IMR-90 (cell line): ENCODE measurements around the gene APOL2. TPM values are rescaled to one million over a fixed set of nuclear protein-coding genes. Genes with fewer than 3 reads are reported as not detected.

Source experiments
- ATAC-seq: fragments of 200-7000 bp; cut with Tn5 transposase; 2 replicates; pipeline ENCODE4 v1.9.1; 2020; ENCODE audit warnings: low read depth, mild to moderate bottlenecking, moderate library complexity
- BruUV-seq: library from RNA; stranded (reverse); fragments of 400-500 nt; replicated peaks from 2 replicates; lab custom pipeline; 2021; lab: Mats Ljungman, UMichigan
- CTCF ChIA-PET: fragments of 300-600 bp; formaldehyde crosslinking; extraction: SDS; loops from one replicate; lab custom pipeline; 2021; ENCODE audit warnings: antibody characterized with exemption; lab: Yijun Ruan, JAX
- POLR2A ChIA-PET: fragments of 300-600 bp; sonication (Branson Sonifier 250); formaldehyde crosslinking; loops from one replicate; lab custom pipeline; 2022; ENCODE audit warnings: antibody characterized with exemption; ENCODE audit not compliant: unreplicated experiment; lab: Charles Lee
- DNase-seq: peaks from one replicate; pipeline ENCODE4 v3.0.0; 2013
- H2AFZ ChIP-seq: replicated peaks from 2 replicates; pipeline ENCODE3; 2013; ENCODE audit warnings: low read length, mild to moderate bottlenecking; ENCODE audit not compliant: poor library complexity
- H2AK5ac ChIP-seq: 2 replicates; pipeline ENCODE4 v1.6.1; 2013; ENCODE audit warnings: low read depth, low read length, inconsistent platforms
- H2AK9ac ChIP-seq: replicated peaks from 2 replicates; pipeline ENCODE3; 2013; ENCODE audit warnings: mild to moderate bottlenecking, low read depth, low read length, moderate library complexity; ENCODE audit not compliant: poor library complexity
- H2BK120ac ChIP-seq: 2 replicates; pipeline ENCODE4 v1.6.1; 2013; ENCODE audit warnings: low read depth, low read length, inconsistent platforms
- H2BK15ac ChIP-seq: 3 replicates; pipeline ENCODE4 v1.6.1; 2013; ENCODE audit warnings: low read depth, low read length, inconsistent platforms
- H2BK20ac ChIP-seq: 2 replicates; pipeline ENCODE4 v1.6.1; 2013; ENCODE audit warnings: low read depth, mild to moderate bottlenecking, inconsistent platforms, low read length, moderate library complexity
- H2BK5ac ChIP-seq: 2 replicates; pipeline ENCODE4 v1.6.1; 2013; ENCODE audit warnings: mild to moderate bottlenecking, low read depth, low read length, inconsistent platforms; ENCODE audit not compliant: poor library complexity, severe bottlenecking
- H3K14ac ChIP-seq: replicated peaks from 2 replicates; pipeline ENCODE4 v1.6.1; 2013; ENCODE audit warnings: low read depth, low read length, inconsistent platforms
- H3K18ac ChIP-seq: 2 replicates; pipeline ENCODE4 v1.6.1; 2013; ENCODE audit warnings: low read depth, low read length, control low read depth
- H3K23ac ChIP-seq: 2 replicates; pipeline ENCODE4 v1.6.1; 2013; ENCODE audit warnings: low read depth, low read length, inconsistent platforms
- H3K27ac ChIP-seq: 2 replicates; pipeline ENCODE4 v1.5.1; 2013; ENCODE audit warnings: mild to moderate bottlenecking, control low read depth, low read length; ENCODE audit not compliant: insufficient read depth
- H3K27me3 ChIP-seq: 2 replicates; pipeline ENCODE4 v1.6.1; 2013; ENCODE audit warnings: low read length; ENCODE audit not compliant: control insufficient read depth, insufficient read depth
- H3K36me3 ChIP-seq: 2 replicates; pipeline ENCODE4 v1.6.1; 2013; ENCODE audit warnings: low read length, mixed read lengths; ENCODE audit not compliant: control insufficient read depth, insufficient read depth
- H3K4ac ChIP-seq: 2 replicates; pipeline ENCODE4 v1.6.1; 2013; ENCODE audit warnings: low read depth, low read length, inconsistent platforms
- H3K4me1 ChIP-seq: 2 replicates; pipeline ENCODE4 v1.6.1; 2013; ENCODE audit warnings: low read length, mixed read lengths; ENCODE audit not compliant: control insufficient read depth, insufficient read depth
- H3K4me2 ChIP-seq: 2 replicates; pipeline ENCODE4 v1.6.1; 2013; ENCODE audit warnings: low read depth, mild to moderate bottlenecking, control low read depth, low read length, moderate library complexity
- H3K4me3 ChIP-seq: 2 replicates; pipeline ENCODE4 v1.5.1; 2013; ENCODE audit warnings: low read depth, mild to moderate bottlenecking, control low read depth, low read length, moderate library complexity; ENCODE audit not compliant: insufficient read depth
- H3K56ac ChIP-seq: 2 replicates; pipeline ENCODE4 v1.6.1; 2013; ENCODE audit warnings: low read length, inconsistent platforms; ENCODE audit not compliant: insufficient read depth; ENCODE audit errors: extremely low read depth
- H3K79me1 ChIP-seq, 2 experiments: 2 replicates each; pipeline ENCODE4 v1.6.1; 2013; ENCODE audit warnings: low read length in 2 of 2, inconsistent platforms in 1 of 2, low read depth in 1 of 2
- H3K9ac ChIP-seq: 2 replicates; pipeline ENCODE4 v1.6.1; 2013; ENCODE audit warnings: low read depth, low read length, control low read depth
- H3K9me1 ChIP-seq: 2 replicates; pipeline ENCODE4 v1.6.1; 2013; ENCODE audit warnings: low read length, inconsistent platforms; ENCODE audit not compliant: insufficient read depth
- H3K9me3 ChIP-seq: 2 replicates; pipeline ENCODE4 v1.6.1; 2013; ENCODE audit warnings: low read length; ENCODE audit not compliant: control insufficient read depth, insufficient read depth
- H4K20me1 ChIP-seq: 2 replicates; pipeline ENCODE4 v1.6.1; 2013; ENCODE audit warnings: low read length, inconsistent platforms; ENCODE audit not compliant: insufficient read depth
- H4K5ac ChIP-seq: 2 replicates; pipeline ENCODE4 v1.6.1; 2013; ENCODE audit warnings: mild to moderate bottlenecking, low read depth, low read length, control low read depth
- H4K8ac ChIP-seq, 2 experiments: 2 replicates each; pipeline ENCODE4 v1.6.1; 2013; ENCODE audit warnings: low read depth in 2 of 2, low read length in 2 of 2, control low read depth in 1 of 2, inconsistent platforms in 1 of 2
- H4K91ac ChIP-seq: 2 replicates; pipeline ENCODE4 v1.6.1; 2013; ENCODE audit warnings: low read depth, low read length, inconsistent platforms; ENCODE audit not compliant: insufficient read depth
- BHLHE40 ChIP-seq: fragments of 150-350 bp; IDR thresholded peaks from 2 replicates; pipeline ENCODE4 v1.6.1; 2016; ENCODE audit warnings: mild to moderate bottlenecking, low read depth, low read length
- CEBPB ChIP-seq: IDR thresholded peaks from 2 replicates; pipeline ENCODE4 v1.6.1; 2012; ENCODE audit warnings: low read depth, low read length, improper control_type of control experiment
- CHD1 ChIP-seq: IDR thresholded peaks from 2 replicates; pipeline ENCODE4 v1.6.1; 2012; ENCODE audit warnings: low read depth, low read length, improper control_type of control experiment
- FOS ChIP-seq: fragments of 150-350 bp; IDR thresholded peaks from 2 replicates; pipeline ENCODE4 v1.6.1; 2016; ENCODE audit warnings: low read depth, low read length
- MAFK ChIP-seq: IDR thresholded peaks from 2 replicates; pipeline ENCODE4 v1.6.1; 2012; ENCODE audit warnings: low read depth, low read length, improper control_type of control experiment
- MAZ ChIP-seq: IDR thresholded peaks from 2 replicates; pipeline ENCODE4 v1.6.1; 2012; ENCODE audit warnings: low read depth, mild to moderate bottlenecking, low read length, improper control_type of control experiment, moderate library complexity, borderline replicate concordance
- MXI1 ChIP-seq: IDR thresholded peaks from 2 replicates; pipeline ENCODE4 v1.6.1; 2012; ENCODE audit warnings: low read depth, mild to moderate bottlenecking, low read length, moderate library complexity, borderline replicate concordance
- NFE2L2 ChIP-seq: fragments of 150-350 bp; IDR thresholded peaks from 2 replicates; pipeline ENCODE4 v1.6.1; 2016; ENCODE audit warnings: low read depth, mild to moderate bottlenecking, low read length
- POLR2A ChIP-seq: IDR thresholded peaks from 2 replicates; pipeline ENCODE4 v1.6.1; 2012; ENCODE audit warnings: mild to moderate bottlenecking, low read depth, low read length
- RAD21 ChIP-seq: IDR thresholded peaks from 2 replicates; pipeline ENCODE4 v1.6.1; 2012; ENCODE audit warnings: low read length, improper control_type of control experiment
- RCOR1 ChIP-seq: IDR thresholded peaks from 2 replicates; pipeline ENCODE4 v1.6.1; 2012; ENCODE audit warnings: mild to moderate bottlenecking, low read length, improper control_type of control experiment; ENCODE audit not compliant: insufficient replicate concordance
- RFX5 ChIP-seq: IDR thresholded peaks from 2 replicates; pipeline ENCODE4 v1.8.0; 2012; ENCODE audit warnings: low read depth, mild to moderate bottlenecking, low read length, moderate library complexity
- SMC3 ChIP-seq: fragments of 150-350 bp; IDR thresholded peaks from 2 replicates; pipeline ENCODE4 v1.6.1; 2016; ENCODE audit warnings: low read depth, mild to moderate bottlenecking, antibody characterized with exemption, low read length, moderate library complexity
- WGBS, 2 experiments: methylation state at CpG; one replicate each; pipeline versions ENCODE4 v1.1.5 to v1.1.7; 2013; ENCODE audit warnings: missing lambda C conversion rate in 2 of 2; ENCODE audit not compliant: insufficient read length in 1 of 2; ENCODE audit errors: extremely low coverage in 2 of 2; 5-methylcytosine and 5-hydroxymethylcytosine counted together
- dilution Hi-C: fragments of 300-500 bp; cut with HindIII; formaldehyde crosslinking; loops from one replicate; pipeline ENCODE4 v1.14.3; 2018; ENCODE audit warnings: low sequenced_read_pairs; ENCODE audit not compliant: unreplicated experiment
- in situ Hi-C: fragments of 300-500 bp; cut with MboI; formaldehyde crosslinking; loops from 3 replicates; pipeline ENCODE4 v1.14.3; 2019; ENCODE audit warnings: low sequenced_read_pairs, inconsistent platforms, mixed read lengths
- intact Hi-C: fragments of 100-400 bp; cut with micrococcal nuclease; formaldehyde crosslinking; loops from 2 replicates; pipeline ENCODE4 v1.10.0; 2022
- polyA plus RNA-seq, 3 experiments: library from polyadenylated mRNA; depleted of rRNA; stranded (reverse); fragments of >200 nt; gene quantifications; 2 replicates each; pipeline ENCODE4 v1.2.3, GENCODE V29; 2012; ENCODE audit warnings: low replicate concordance in 1 of 3
- total RNA-seq: library from RNA; depleted of rRNA; stranded (reverse); fragments of >200 nt; gene quantifications from 2 replicates; pipeline ENCODE4 v1.2.3, GENCODE V29; 2012
- TF ChIP-seq, protein P1 (sequence below): fragments of 150-350 bp; IDR thresholded peaks from 2 replicates; pipeline ENCODE4 v1.6.1; 2016; ENCODE audit warnings: low read depth, mild to moderate bottlenecking, low read length, moderate library complexity, borderline replicate concordance
- TF ChIP-seq, protein P2 (sequence below): fragments of 150-350 bp; IDR thresholded peaks from 2 replicates; pipeline ENCODE4 v1.6.1; 2017; ENCODE audit warnings: mild to moderate bottlenecking, antibody characterized with exemption, low read length, low read depth
- TF ChIP-seq, protein P3 (sequence below): conservative IDR thresholded peaks from 2 replicates; pipeline ENCODE4 v1.5.1; 2012; ENCODE audit warnings: mild to moderate bottlenecking, low read depth, low read length, improper control_type of control experiment

APOL2 gene
- total and polyA plus RNA-seq, 2 of the 4 experiments (the other 2 are of a cell fraction), result 13.1 to 57.5 TPM

DNA sequence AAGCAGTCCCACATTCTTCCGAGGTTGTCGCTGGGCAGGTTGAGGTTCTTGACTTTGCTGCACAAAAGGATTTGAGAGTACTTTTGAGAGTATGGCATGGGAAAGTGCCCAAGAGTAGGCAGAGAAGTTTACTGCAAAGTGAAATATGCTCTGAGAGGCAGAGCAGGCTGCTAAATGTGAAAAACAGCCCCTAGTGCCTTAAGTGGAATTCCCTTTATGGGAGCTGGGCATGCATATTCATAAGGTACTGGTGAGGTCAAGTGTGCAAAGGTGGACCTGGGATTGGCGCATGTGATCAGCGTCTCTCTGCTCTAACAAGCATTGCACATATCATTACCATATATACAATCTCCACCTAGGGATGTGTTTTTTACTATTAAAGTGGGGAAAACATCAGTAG, 25.7 kb downstream of the APOL2 start:
- H3K18ac ChIP-seq, result no peak overlapping the region
- ATAC-seq, result no peak
- no peaks in the 10 kb centered on the region for H4K20me1 ChIP-seq
- dilution Hi-C loops (no loop called here), intact Hi-C loops (no loop called here), in situ Hi-C loops (no loop called here)
- no peaks in the 10 kb centered on the region for H3K4me1 ChIP-seq
- H4K8ac ChIP-seq, result no peak overlapping the region
- H3K23ac ChIP-seq, result no peak overlapping the region
- H3K9ac ChIP-seq, result no peak overlapping the region
- no peaks in the 10 kb centered on the region for H3K79me1 ChIP-seq
- H3K9me1 ChIP-seq, result no peaks in the 10 kb centered on the region; the same call in 1 of the 2 replicates
- H3K27ac ChIP-seq, result no peak overlapping the region
- H2BK5ac ChIP-seq, result no peak overlapping the region
- no peak overlapping the region for H4K5ac ChIP-seq
- H3K27me3 ChIP-seq, result peaks cover 55% of the 10 kb centered on the region
- H3K4ac ChIP-seq, result no peak overlapping the region
- H2AK9ac ChIP-seq, result no peak overlapping the region
- H4K91ac ChIP-seq, result no peak overlapping the region
- POLR2A ChIA-PET, result no interaction called here
- CTCF ChIA-PET, result no interaction called here
- H3K14ac ChIP-seq, result no peak overlapping the region
- H2BK120ac ChIP-seq, result no peak overlapping the region
- TF ChIP-seq, protein P1, sequence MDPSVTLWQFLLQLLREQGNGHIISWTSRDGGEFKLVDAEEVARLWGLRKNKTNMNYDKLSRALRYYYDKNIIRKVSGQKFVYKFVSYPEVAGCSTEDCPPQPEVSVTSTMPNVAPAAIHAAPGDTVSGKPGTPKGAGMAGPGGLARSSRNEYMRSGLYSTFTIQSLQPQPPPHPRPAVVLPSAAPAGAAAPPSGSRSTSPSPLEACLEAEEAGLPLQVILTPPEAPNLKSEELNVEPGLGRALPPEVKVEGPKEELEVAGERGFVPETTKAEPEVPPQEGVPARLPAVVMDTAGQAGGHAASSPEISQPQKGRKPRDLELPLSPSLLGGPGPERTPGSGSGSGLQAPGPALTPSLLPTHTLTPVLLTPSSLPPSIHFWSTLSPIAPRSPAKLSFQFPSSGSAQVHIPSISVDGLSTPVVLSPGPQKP, result no peak
- TF ChIP-seq, protein P2, sequence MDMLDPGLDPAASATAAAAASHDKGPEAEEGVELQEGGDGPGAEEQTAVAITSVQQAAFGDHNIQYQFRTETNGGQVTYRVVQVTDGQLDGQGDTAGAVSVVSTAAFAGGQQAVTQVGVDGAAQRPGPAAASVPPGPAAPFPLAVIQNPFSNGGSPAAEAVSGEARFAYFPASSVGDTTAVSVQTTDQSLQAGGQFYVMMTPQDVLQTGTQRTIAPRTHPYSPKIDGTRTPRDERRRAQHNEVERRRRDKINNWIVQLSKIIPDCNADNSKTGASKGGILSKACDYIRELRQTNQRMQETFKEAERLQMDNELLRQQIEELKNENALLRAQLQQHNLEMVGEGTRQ, result no peak
- TF ChIP-seq RCOR1, result no peak
- no peak for TF ChIP-seq SMC3
- TF ChIP-seq CHD1, result no peak
- TF ChIP-seq, protein P3, sequence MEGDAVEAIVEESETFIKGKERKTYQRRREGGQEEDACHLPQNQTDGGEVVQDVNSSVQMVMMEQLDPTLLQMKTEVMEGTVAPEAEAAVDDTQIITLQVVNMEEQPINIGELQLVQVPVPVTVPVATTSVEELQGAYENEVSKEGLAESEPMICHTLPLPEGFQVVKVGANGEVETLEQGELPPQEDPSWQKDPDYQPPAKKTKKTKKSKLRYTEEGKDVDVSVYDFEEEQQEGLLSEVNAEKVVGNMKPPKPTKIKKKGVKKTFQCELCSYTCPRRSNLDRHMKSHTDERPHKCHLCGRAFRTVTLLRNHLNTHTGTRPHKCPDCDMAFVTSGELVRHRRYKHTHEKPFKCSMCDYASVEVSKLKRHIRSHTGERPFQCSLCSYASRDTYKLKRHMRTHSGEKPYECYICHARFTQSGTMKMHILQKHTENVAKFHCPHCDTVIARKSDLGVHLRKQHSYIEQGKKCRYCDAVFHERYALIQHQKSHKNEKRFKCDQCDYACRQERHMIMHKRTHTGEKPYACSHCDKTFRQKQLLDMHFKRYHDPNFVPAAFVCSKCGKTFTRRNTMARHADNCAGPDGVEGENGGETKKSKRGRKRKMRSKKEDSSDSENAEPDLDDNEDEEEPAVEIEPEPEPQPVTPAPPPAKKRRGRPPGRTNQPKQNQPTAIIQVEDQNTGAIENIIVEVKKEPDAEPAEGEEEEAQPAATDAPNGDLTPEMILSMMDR, result no peak
- TF ChIP-seq RFX5, result no peak
- no peak for TF ChIP-seq RAD21
- TF ChIP-seq MAFK, result no peak
- no peak for TF ChIP-seq POLR2A
- TF ChIP-seq NFE2L2, result no peak
- no peak for TF ChIP-seq FOS
- no peak for TF ChIP-seq BHLHE40
- no peak for TF ChIP-seq MXI1
- no peak for TF ChIP-seq MAZ
- TF ChIP-seq CEBPB, result no peak
- 100% methylated on average over 2 of the region's 4 CpGs; no CpG with 5 or more reads in 1 of the 2 experiments for WGBS, 2 experiments
- no peaks in the 10 kb centered on the region for H3K36me3 ChIP-seq
- no peak overlapping the region for H2BK15ac ChIP-seq
- H3K56ac ChIP-seq, result no peak overlapping the region
- no TSS peak for BruUV-seq
- H3K9me3 ChIP-seq, result 0 out of 2 replicates have a peak, but pooled peaks cover 2% of the 10 kb centered on the region
- no peak overlapping the region for H2BK20ac ChIP-seq
- H3K4me2 ChIP-seq, result no peak overlapping the region
- no peak overlapping the region for H2AFZ ChIP-seq
- no peak for DNase-seq
- H2AK5ac ChIP-seq, result no peak overlapping the region
- H3K4me3 ChIP-seq, result no peak overlapping the region
